HG03460 (cell line): ENCODE results near the gene NFATC2.
A peak's percentile ranks its signal among the peaks of the same experiment; 100 is the strongest.
"Not testable (repeated sequence)": the region's sequence is repeated elsewhere in the genome, so short reads cannot be mapped to it uniquely, and the experiment has no call there.

Experiments
- ATAC-seq: cut with Tn5 transposase; IDR thresholded peaks from one replicate; pipeline ENCODE4 v1.9.1; 2021; ENCODE audit not compliant: unreplicated experiment

The NFATC2 gene

DNA sequence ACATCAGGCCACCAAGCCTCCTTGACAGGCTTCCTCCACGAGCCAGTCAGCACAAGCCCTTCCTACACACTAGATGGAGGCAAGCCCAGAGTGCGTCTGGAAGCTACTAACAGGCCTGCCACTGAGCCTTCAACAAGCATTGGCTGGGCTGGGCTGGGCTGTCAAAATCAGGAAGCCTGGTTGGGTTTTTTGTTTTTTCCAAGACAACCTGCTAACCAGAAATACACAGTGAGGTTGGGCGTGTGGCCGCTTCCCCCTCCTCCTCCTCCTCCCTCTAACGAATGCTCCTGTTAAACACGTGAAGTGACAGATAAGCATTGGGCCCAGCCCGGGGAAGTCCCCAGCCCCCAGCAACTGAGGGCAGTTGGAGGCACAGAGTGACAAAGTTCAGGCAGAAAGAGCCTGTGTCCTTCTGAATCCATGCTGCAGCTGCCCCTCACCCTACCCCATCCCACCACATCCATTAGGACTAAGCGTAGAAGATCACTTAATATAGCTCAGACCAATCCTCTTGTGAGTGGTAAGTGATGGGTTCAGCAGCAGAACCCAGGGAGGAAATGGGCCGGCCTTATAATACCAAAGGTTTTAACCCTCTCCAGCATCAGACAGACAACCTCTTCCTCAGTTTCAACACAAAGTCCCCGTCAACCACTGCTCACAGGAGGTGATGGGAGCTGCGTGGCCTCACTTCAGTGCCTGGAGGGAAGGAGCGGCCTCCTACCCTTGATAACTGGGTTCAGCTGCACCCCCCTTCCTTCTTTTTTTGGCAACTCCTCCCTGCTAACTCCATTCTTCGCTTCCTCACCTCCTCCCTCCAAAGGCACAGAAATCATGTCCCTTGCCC lies 1.1 kb downstream of the NFATC2 start:
- ATAC-seq, result peak; percentile 38

DNA sequence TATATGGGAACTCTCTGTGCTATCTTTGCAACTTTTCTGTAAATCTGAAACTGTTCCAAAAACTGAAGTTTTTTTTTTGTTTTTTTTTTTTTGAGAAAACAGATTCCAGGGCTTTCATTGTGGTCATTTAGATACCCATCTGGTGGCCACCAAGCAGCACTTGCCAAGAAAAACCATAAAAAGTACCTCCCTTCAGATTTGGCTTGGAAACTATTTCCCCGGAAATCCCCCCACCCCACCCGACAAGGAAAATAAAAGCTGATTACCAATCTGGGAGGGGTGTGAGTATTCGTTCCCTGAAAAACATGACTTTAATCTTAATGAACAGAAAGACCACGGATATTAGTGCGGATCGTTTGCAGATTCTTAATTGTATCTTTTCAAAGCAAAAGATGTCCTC lies 1.9 kb downstream of the NFATC2 start:
- ATAC-seq, result no peak

DNA sequence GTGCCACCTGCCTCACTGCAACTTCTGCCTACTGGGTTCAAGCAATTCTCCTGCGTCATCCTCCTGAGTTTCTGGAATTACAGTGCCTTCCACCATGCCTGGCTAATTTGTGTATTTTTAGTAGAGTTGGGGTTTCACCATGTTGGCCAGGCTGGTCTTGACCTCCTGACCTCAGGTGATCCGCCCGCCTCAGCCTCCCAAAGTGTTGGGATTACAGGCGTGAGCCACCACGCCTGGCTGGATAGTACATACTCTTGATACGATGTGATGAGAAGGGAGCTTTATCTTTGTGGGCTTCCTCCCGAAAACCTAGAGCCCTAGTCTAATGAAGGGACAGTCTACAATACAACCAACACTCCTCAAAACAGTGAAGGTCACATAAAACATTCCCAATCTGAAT lies 2.4 kb downstream of the NFATC2 start:
- not testable (repeated sequence) for ATAC-seq

DNA sequence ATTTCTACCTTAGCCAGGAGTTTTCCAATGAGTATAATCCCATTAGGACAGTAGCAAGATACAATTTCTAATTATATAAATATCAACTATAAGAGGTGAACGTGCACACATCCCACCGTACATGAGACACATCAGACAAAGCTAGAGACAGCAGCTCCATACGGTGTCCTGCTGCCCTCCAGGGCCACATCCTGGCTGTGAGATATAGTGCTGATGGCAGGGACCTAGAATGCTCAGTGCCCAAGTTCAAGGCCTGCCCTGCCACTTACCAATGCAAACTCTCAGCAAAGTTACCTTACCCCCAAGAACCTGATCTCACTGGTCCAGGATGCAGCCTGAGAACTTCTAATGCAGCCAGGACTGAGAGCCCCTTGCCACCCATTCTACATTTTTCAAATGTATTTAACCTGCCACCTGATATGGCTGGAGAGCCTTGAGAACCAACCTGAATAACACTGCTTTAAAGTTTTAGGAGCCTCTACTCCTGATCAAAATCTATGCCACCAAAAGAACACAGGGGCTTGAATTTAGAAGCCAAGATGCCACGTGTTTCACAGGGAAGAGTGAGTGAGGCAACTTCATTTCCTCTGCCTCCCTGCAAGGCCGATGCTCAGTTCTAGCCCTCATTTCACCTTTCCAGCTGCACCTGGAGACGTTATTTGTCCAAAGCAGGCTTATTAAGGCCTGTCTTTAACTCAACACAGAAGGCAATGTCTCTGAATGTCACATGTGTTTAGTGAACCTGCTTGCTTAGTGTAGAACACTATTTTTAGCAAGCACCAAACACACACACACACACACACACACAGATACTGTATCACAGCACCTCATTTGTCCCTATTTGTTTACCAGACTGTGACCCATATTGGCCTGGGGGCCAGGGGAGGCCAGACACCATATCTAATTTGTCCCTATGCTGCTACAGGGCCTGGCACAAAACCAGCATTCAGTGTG lies 6.1 kb downstream of the NFATC2 start:
- no peak for ATAC-seq

GRCh38 chr20:51535674-51536073 lies 6.8 kb downstream of the NFATC2 start:
- ATAC-seq, result no peak

DNA sequence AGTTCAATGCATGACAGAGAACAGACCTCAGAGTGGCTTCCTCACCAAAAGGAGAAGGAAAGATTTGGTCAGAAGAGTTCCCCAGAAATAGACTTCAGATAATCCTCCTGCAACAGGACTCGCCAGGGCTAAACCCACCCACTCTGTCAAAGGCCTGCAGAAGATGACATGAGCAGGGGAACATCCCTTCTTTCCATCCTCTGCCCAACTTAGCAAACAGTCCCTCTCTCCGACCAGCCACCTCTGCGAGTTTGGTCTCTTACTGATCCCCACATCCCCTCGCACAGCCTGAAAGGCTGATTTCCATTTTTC lies 7.5 kb downstream of the NFATC2 start:
- ATAC-seq, result no peak

GRCh38 chr20:51533291-51534172 lies 9.0 kb downstream of the NFATC2 start:
- ATAC-seq, result no peak

GRCh38 chr20:51532577-51533191 lies 9.8 kb downstream of the NFATC2 start:
- no peak for ATAC-seq

DNA sequence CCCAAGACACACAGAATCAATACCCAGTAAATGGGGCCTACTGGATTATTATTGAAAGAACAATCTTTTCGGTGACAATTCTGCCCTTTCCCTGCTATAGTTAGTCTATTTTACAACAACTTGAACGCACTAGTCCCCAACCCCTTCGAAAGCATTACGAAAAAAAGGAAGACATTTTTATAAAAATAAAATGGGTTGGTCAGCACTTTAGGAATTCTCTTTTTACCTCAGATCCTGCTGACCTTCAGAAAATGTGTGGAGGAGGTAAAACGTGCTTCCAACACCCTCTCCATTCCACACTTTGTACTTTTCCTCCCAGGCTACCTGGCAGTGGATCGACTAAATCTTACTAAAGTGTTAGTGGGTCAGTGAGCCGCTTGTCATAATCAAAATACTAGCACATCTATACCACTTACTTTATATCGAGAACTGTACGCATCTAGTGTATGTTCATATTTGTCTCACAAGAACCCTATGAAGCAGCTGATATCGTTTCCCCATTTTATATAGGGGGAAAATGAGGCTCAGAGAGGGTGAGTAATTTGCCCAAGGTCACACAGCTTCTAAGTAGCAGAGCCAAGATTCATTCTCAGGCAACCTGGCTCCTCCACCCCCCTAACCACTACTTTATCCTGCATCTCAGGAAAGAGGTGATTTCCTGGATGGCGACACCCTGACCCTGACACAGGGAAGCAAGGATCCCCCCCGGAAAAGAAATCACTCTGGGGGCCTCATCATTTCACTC lies 10.6 kb downstream of the NFATC2 start:
- ATAC-seq, result no peak

GRCh38 chr20:51531141-51531710 lies 11.3 kb downstream of the NFATC2 start:
- ATAC-seq, result peak; percentile 58

GRCh38 chr20:51529758-51530157 lies 12.8 kb downstream of the NFATC2 start:
- ATAC-seq, result no peak

GRCh38 chr20:51529081-51529681 lies 13.3 kb downstream of the NFATC2 start:
- ATAC-seq, result no peak

- ATAC-seq, result no peak
Measured at GRCh38 chr20:51528263-51529027, 14.1 kb downstream of the NFATC2 start.

DNA sequence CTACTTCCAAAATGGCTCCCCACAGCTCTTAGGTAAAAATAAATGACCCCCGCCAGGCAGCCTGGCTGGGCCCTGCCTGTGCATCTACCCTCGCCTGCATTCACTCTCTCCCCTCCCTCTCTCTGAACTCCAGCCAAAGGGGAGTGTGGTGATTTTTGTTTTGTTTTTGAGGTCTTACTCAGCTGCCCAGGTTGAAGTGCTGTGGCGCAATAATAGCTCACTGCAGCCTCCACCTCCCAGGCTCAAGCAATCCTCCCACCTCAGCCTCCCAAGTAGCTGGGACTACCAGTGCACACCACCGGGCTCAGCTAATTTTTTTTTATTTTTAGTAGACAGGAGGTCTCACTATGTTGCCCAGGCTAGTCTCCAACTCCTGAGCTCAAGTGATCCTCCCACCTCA lies 15.8 kb downstream of the NFATC2 start:
- ATAC-seq, result no peak

- ATAC-seq, result no peak
Measured at GRCh38 chr20:51526106-51526470, 16.4 kb downstream of the NFATC2 start.

GRCh38 chr20:51525241-51526105 lies 17.0 kb downstream of the NFATC2 start:
- ATAC-seq, result no peak

DNA sequence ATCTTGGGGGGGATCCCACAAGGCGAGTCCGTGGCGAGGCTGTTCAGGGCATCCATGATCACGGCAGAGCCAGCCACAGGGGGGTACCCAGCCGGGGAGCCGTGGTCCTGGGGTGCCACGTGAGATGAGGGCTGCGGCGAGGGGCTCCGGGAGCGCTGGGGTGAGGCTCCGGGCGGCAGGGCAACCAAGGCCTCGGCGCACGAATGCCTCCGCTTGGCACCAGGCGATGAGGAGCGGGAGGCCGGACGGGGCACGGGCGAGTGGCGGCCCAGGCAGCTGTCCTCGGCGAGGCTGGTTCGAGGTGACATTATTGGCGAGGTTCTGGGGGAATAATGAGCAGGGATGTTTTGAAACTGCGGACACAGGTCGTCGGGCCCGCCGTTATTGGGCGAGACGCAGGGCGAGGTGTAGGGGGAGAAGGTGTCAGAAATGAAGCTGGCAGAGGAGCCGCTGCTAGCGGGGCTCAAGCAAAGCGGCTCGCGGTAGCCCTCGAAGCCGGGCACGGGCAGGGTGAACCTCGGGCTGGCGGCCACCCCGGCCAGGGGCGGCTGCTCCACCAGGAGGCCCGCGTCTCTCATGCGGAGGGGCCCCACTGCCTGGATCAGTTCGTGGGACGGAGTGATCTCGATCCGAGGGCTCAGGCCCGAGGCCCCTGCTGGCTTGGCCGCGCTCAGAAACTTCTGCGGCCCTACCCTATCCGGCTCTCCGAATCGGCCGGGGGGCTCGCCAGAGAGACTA lies 19.1 kb downstream of the NFATC2 start:
- no peak for ATAC-seq
